GM21825 (cell line): ENCODE measurements around the gene DNAH9.

ENCODE experiments used
- ATAC-seq: cut with Tn5 transposase; IDR thresholded peaks from one replicate; pipeline ENCODE4 v1.9.1; 2021; ENCODE audit warnings: mild to moderate bottlenecking, moderate library complexity; ENCODE audit not compliant: unreplicated experiment

The DNAH9 gene

GRCh38 chr17:11589716-11590115 lies 8.6 kb upstream of the DNAH9 start:
- ATAC-seq, result no peak

GRCh38 chr17:11601661-11602060 lies 3.4 kb downstream of the DNAH9 start:
- no peak for ATAC-seq

GRCh38 chr17:11608396-11608795 lies 10.1 kb downstream of the DNAH9 start:
- no peak for ATAC-seq

- ATAC-seq, result no peak
Measured at GRCh38 chr17:11610999-11611566, 12.8 kb downstream of the DNAH9 start.

- ATAC-seq, result no peak
Measured at GRCh38 chr17:11612956-11613355, 14.7 kb downstream of the DNAH9 start.

GRCh38 chr17:11618861-11619566 lies 20.7 kb downstream of the DNAH9 start:
- ATAC-seq, result no peak

GRCh38 chr17:11622492-11622891 lies 24.2 kb downstream of the DNAH9 start:
- ATAC-seq, result no peak

- ATAC-seq, result no peak
Measured at GRCh38 chr17:11624976-11625375, 26.7 kb downstream of the DNAH9 start.

- ATAC-seq, result no peak
Measured at GRCh38 chr17:11625878-11626277, 27.6 kb downstream of the DNAH9 start.

- ATAC-seq, result no peak
Measured at GRCh38 chr17:11627301-11627940, 29.2 kb downstream of the DNAH9 start.

GRCh38 chr17:11628374-11628773 lies 30.1 kb downstream of the DNAH9 start:
- no peak for ATAC-seq

- no peak for ATAC-seq
Measured at GRCh38 chr17:11628831-11629230, 30.6 kb downstream of the DNAH9 start.

GRCh38 chr17:11636771-11637170 lies 38.5 kb downstream of the DNAH9 start:
- no peak for ATAC-seq

GRCh38 chr17:11637796-11638195 lies 39.5 kb downstream of the DNAH9 start:
- no peak for ATAC-seq

- no peak for ATAC-seq
Measured at GRCh38 chr17:11638700-11639265, 40.5 kb downstream of the DNAH9 start.

- ATAC-seq, result no peak
Measured at GRCh38 chr17:11639736-11640462, 41.6 kb downstream of the DNAH9 start.

- no peak for ATAC-seq
Measured at GRCh38 chr17:11640463-11640814, 42.2 kb downstream of the DNAH9 start.

- ATAC-seq, result no peak
Measured at GRCh38 chr17:11641521-11642275, 43.4 kb downstream of the DNAH9 start.

GRCh38 chr17:11642655-11643054 lies 44.4 kb downstream of the DNAH9 start:
- no peak for ATAC-seq

- ATAC-seq, result no peak
Measured at GRCh38 chr17:11643851-11644250, 45.6 kb downstream of the DNAH9 start.
